NCI-H187 (cell line): ENCODE measurements around the gene UGT3A1.
"Not testable (repeated sequence)": the region's sequence is repeated elsewhere in the genome, so short reads cannot be mapped to it uniquely, and the experiment has no call there.

Experiments used
- DNase-seq, 2 experiments: peaks; one replicate each; lab custom pipeline; 2025; lab: John Stamatoyannopoulos, UW

Gene UGT3A1, protein sequence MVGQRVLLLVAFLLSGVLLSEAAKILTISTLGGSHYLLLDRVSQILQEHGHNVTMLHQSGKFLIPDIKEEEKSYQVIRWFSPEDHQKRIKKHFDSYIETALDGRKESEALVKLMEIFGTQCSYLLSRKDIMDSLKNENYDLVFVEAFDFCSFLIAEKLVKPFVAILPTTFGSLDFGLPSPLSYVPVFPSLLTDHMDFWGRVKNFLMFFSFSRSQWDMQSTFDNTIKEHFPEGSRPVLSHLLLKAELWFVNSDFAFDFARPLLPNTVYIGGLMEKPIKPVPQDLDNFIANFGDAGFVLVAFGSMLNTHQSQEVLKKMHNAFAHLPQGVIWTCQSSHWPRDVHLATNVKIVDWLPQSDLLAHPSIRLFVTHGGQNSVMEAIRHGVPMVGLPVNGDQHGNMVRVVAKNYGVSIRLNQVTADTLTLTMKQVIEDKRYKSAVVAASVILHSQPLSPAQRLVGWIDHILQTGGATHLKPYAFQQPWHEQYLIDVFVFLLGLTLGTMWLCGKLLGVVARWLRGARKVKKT

GRCh38 chr5:35990941-35991611 is at the start of gene UGT3A1:
Gene UGT3A1, minus strand, starts transcription at chr5:35991390. Its CDS starts 150 bp downstream, at chr5:35991240.
- DNase-seq, result peak in 1 of 2 experiments; percentile 27

GRCh38 chr5:36035696-36036095 is 44.5 kb upstream of the UGT3A1 start:
- DNase-seq, result no peak

GRCh38 chr5:36034536-36035134 is 43.4 kb upstream of the UGT3A1 start:
- not testable (repeated sequence) for DNase-seq

- no peak for DNase-seq
Observed at GRCh38 chr5:36033486-36033885, 42.3 kb upstream of the UGT3A1 start.

DNA sequence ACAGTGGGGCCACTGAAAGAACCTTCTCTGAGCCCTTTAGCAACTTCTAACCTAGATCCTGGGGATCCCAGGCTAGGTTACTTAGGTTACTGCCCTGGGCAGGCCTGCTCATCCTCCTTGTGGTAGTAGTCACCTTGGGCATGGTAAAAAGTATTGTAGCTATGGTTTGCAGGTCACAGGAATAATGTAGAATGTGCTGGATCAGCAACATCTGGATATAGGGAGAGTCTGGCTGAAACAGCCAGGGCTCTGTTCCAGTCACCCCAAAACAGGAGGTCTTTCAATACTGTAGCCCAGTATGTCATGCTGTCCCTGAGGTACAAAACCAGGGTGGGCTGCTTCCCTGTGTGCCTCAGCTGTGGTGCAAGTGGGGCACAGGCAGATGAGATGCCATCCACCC is 41.9 kb upstream of the UGT3A1 start:
- no peak for DNase-seq

DNA sequence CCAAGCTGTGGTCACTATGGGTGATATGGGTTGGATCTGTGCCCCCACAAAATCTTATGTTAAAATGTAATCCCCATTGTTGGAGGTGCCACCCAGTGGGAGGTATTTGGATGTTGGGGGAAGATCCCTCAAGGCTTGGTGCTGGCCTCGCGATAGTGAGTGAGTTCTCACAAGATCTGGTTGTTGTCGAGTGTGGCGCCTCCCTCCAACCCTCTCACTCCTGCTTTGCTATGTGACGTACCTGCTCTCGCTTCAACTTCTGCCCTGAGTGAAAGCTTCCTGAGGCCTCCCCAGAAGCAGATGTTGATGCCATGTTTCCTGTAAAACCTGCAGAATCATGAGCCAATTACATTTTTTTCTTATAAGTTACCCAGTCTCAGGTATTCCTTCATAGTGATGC is 40.0 kb upstream of the UGT3A1 start:
- DNase-seq, result no peak

DNA sequence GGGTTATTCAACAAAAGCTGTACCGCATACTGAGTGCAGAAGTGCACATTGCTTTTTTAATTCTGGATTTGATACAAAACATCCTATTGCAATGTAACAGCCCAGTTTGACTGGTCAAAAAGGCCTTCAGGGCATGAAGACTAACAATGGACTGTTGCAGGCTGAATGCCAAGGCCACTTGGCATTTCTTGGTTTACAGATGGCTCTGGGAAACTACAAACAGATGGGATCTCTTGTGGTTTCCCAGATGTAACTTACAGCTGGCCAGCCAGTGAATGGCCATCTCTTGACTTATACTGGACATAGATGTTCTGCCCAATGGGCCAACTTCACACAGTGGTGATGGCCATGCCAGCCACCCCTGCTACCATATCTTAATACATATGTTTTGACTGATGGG is 38.7 kb upstream of the UGT3A1 start:
- DNase-seq, result no peak

GRCh38 chr5:36028816-36029465 is 37.8 kb upstream of the UGT3A1 start:
- DNase-seq, result no peak

DNA sequence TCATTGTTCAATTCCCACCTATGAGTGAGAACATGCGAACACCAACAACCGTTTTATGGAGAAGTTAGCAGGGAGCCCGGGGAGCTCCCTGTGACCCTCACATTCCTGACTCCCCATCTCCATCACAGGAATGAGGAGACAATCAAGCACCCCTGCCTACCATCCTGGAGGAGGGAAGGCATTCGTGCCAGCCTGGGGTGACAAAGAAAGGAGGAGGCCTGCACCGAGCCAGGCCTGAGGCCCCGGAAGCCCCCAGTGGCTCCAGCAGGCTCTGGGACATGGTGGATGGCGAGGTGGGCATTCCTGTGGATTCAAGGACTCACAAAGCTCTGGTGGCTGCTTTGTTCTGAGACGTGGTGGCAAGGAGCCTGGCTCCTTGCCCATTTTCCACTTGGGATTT is 36.5 kb upstream of the UGT3A1 start:
- DNase-seq, result no peak

DNA sequence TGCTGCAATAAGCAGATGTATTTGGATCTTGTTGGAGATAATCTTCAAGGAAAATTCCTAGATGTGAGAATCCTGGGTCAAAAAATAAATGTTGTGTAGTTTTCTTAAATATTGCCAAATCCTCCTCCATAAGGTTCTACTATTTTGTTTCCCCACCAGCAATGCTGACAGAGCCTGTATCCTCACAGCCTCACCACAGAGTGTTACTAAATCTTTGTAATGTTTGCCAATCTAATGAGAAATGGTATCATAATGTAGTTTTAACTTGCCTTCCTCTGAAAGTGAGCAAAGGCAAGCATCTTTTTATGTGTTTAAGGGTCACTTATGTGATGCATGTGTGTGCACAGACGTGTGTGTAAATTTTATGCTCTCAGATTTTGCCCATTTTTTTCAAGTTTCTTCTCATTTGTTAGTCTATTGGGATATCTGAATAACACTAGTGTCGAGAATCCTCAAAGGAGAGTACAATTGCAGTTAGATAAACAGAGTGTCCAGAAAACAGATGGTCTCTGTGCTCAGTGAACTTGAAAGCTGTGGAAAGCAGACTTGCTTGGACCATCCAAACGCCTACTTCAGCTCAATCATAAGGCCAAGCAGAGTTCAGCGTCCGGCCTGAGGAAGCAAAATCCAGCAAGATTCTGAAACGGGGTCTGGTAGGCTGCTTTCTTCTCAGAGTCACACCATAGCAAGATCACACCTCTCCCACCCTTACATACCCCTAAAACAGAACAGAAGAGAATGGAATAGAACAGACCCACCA is 35.7 kb upstream of the UGT3A1 start:
- no peak for DNase-seq

DNA sequence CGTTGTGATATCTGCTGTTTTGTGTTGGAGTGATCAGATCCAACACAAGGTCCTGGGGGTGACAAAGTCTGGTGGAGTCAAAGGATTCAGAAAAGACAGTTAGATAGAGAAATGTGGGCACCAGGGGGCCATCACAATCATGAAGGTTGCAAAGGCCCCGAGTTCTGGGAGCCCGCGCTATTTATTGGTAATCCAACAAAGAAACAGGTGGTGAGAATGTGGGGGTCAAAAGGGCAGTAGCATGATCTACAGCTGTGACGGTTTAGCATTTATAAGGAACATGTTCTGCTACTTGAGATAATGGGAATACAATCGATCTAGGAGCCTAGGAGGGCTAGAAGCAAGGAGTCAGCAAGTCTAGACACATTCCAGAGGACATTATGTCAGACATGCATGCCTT is 31.1 kb upstream of the UGT3A1 start:
- not testable (repeated sequence) for DNase-seq

- DNase-seq, result not testable (repeated sequence)
Observed at GRCh38 chr5:36019584-36019983, 28.4 kb upstream of the UGT3A1 start.

DNA sequence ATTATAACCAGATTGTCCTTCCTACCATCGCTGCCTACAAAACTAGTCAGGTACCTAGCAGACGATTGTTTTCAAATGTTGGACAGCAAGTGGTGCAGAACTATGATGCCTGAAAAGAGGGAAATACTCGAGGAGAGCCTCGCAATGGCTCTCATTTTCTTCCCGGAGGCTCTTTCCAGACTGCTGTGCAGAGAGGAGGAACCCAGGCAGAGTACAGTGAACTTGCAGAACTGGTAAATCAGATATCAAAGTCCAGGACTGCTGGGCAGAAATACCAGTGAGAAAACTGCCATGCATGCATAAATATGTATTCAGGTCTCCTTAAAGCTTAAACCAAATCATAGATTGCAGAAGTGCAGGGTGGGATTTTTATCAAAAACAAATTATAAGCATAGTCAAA is 26.4 kb upstream of the UGT3A1 start:
- no peak for DNase-seq

GRCh38 chr5:36017004-36017403 is 25.8 kb upstream of the UGT3A1 start:
- DNase-seq, result no peak

DNA sequence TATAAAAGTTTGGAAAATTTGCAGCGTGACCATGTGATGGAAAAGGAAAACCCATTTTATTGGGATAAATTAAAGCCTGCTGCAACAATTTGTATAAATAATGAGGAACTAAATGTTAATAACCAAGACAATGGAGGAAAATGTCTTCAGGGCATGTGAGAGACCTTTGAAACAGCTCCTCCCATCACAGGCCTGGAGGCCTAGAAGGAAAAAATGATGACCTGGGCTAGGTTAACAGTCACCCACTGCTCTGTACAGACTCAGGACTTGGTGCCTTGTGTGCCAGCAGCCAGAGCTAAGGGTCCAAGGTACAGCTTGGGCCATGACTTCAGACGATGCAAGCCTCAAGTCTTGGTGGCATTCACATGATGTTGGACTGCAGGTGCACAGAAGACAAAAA is 22.0 kb upstream of the UGT3A1 start:
- no peak for DNase-seq

GRCh38 chr5:36009698-36010097 is 18.5 kb upstream of the UGT3A1 start:
- DNase-seq, result no peak

GRCh38 chr5:36007366-36007765 is 16.2 kb upstream of the UGT3A1 start:
- no peak for DNase-seq

GRCh38 chr5:36006163-36006562 is 15.0 kb upstream of the UGT3A1 start:
- no peak for DNase-seq

DNA sequence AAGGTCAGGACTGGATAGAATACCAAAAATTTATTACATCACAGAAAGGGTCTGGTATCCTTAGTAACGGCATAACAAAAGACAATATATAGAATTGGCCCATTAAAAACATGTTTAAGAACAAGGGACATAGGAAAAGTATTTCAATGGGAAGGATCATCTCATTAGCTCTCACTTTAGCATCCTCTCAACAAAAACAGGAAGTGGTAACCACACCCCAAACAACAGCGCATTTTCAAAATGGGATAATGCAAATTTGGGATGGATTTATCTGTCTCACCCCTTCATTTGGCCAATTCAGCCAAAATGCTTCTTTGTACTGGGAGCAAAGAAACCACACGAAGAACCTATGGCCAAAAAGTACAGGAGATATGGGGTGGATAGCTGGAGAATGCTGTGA is 9.8 kb upstream of the UGT3A1 start:
- DNase-seq, result no peak

GRCh38 chr5:35999547-35999946 is 8.4 kb upstream of the UGT3A1 start:
- DNase-seq, result no peak

GRCh38 chr5:35996076-35996475 is 4.9 kb upstream of the UGT3A1 start:
- DNase-seq, result no peak

- DNase-seq, result no peak
Observed at GRCh38 chr5:35990520-35990919, 670 bp downstream of the UGT3A1 start.
